HepG2 (cell line): Measurements from ENCODE around the gene TAS1R1. TPM values are rescaled to one million over a fixed set of nuclear protein-coding genes. Genes with fewer than 3 reads are reported as not detected.

ENCODE experiments used
- ATAC-seq: fragments of 200-7000 bp; cut with Tn5 transposase; 3 replicates; pipeline ENCODE4 v1.9.1; 2020; ENCODE audit warnings: mild to moderate bottlenecking, moderate library complexity
- BruUV-seq: library from RNA; stranded (reverse); fragments of 400-500 nt; replicated peaks from 2 replicates; lab custom pipeline; 2021; lab: Mats Ljungman, UMichigan
- CTCF ChIA-PET: fragments of 300-600 bp; formaldehyde crosslinking; extraction: SDS; loops from one replicate; lab custom pipeline; 2021; ENCODE audit warnings: low total read pairs, inconsistent platforms, low intra/inter-chr PET ratio; lab: Yijun Ruan, JAX
- POLR2A ChIA-PET: fragments of 350-600 bp; sonication (Branson Sonifier 250); formaldehyde crosslinking; loops from one replicate; lab custom pipeline; 2020; ENCODE audit warnings: antibody characterized with exemption, inconsistent platforms; lab: Yijun Ruan, JAX
- DNase-seq: peaks from one replicate; pipeline ENCODE4 v3.0.0-alpha.2; 2015; ENCODE audit warnings: low spot score
- FAIRE-seq: peaks from 3 replicates; lab custom pipeline; 2011; peaks lifted over from hg19 to GRCh38; lab: Jason Lieb, UNC
- H2AFZ ChIP-seq: one replicate; pipeline ENCODE4 v1.6.1; 2011; ENCODE audit warnings: low read length, inconsistent platforms
- H3K27ac ChIP-seq: fragments of 300-600 bp; 3 replicates; pipeline ENCODE4 v1.8.0; 2011; ENCODE audit warnings: mixed run types, mild to moderate bottlenecking, mixed read lengths, low read length, inconsistent platforms; ENCODE audit not compliant: insufficient read depth; ENCODE audit errors: extremely low read length
- H3K27me3 ChIP-seq, 2 experiments: fragments of 200-600 bp in 1 of 2; 2 replicates in 1 of 2; 3 replicates in 1 of 2; pipeline versions ENCODE4 v1.6.0 to v1.8.0; 2011; ENCODE audit warnings: low read length in 2 of 2, mild to moderate bottlenecking in 2 of 2, moderate library complexity in 2 of 2, inconsistent platforms in 1 of 2; ENCODE audit not compliant: insufficient read depth in 2 of 2, control insufficient read depth in 1 of 2
- H3K36me3 ChIP-seq, 2 experiments: fragments of 200-600 bp in 1 of 2; replicated peaks in 1 of 2; 2 replicates in 1 of 2; 3 replicates in 1 of 2; pipeline versions ENCODE4 v1.5.1 to v1.8.0; 2011; ENCODE audit warnings: low read length in 2 of 2, inconsistent platforms in 1 of 2; ENCODE audit not compliant: insufficient read depth in 2 of 2, control insufficient read depth in 1 of 2
- H3K4me1 ChIP-seq: 2 replicates; pipeline ENCODE4 v1.5.1; 2012; ENCODE audit warnings: low read length, inconsistent platforms; ENCODE audit not compliant: insufficient read depth
- H3K4me2 ChIP-seq: 2 replicates; pipeline ENCODE4 v1.6.0; 2011; ENCODE audit warnings: low read depth, low read length, inconsistent platforms
- H3K4me3 ChIP-seq, 3 experiments: fragments of 200-600 bp in 1 of 3; sonication (generic), shearing (Covaris generic) in 1 of 3; replicated peaks in 1 of 3; 2 replicates each; pipeline ENCODE4 v1.5.1; 2011 to 2016; ENCODE audit warnings: low read length in 3 of 3, inconsistent platforms in 2 of 3, low read depth in 2 of 3, mild to moderate bottlenecking in 2 of 3, control low read depth in 1 of 3, mixed read lengths in 1 of 3; ENCODE audit not compliant: insufficient read depth in 1 of 3
- H3K79me2 ChIP-seq: one replicate; pipeline ENCODE4 v1.6.1; 2011; ENCODE audit warnings: low read length, inconsistent platforms; ENCODE audit not compliant: insufficient read depth
- H3K9ac ChIP-seq: 2 replicates; pipeline ENCODE4 v1.6.0; 2011; ENCODE audit warnings: mild to moderate bottlenecking, low read depth, low read length, inconsistent platforms; ENCODE audit not compliant: insufficient read depth
- H3K9me3 ChIP-seq: 2 replicates; pipeline ENCODE4 v1.5.1; 2012; ENCODE audit warnings: mild to moderate bottlenecking, low read length
- H4K20me1 ChIP-seq: 2 replicates; pipeline ENCODE4 v1.6.0; 2011; ENCODE audit warnings: inconsistent platforms, mild to moderate bottlenecking, low read length, moderate library complexity; ENCODE audit not compliant: insufficient read depth
- MIXL1 ChIP-seq: IDR thresholded peaks from 2 replicates; pipeline ENCODE4 v1.6.1; 2016
- PBX2 ChIP-seq: IDR thresholded peaks from 2 replicates; pipeline ENCODE4 v1.6.1; 2016; ENCODE audit warnings: control low read depth
- SNAPC4 ChIP-seq: sonication (generic); formaldehyde crosslinking; IDR thresholded peaks from 2 replicates; pipeline ENCODE4 v1.4.0; 2020; ENCODE audit warnings: mild to moderate bottlenecking, missing genetic modification reagents
- SRY ChIP-seq: sonication (generic); formaldehyde crosslinking; IDR thresholded peaks from 2 replicates; pipeline ENCODE4 v1.8.0; 2022; ENCODE audit warnings: mild to moderate bottlenecking, missing genetic modification reagents
- WGBS: methylation state at CpG from one replicate; pipeline ENCODE4 v1.1.6; 2017; ENCODE audit warnings: low lambda C conversion rate; 5-methylcytosine and 5-hydroxymethylcytosine counted together
- in situ Hi-C: cut with HindIII; loops from 2 replicates; pipeline ENCODE4 v1.10.0; 2017; ENCODE audit warnings: low pct_unique_long_range_greater_than_20kb; ENCODE audit not compliant: extremely low pct_ligation_motif_present
- intact Hi-C: fragments of 100-400 bp; cut with micrococcal nuclease; formaldehyde crosslinking; loops from one replicate; pipeline ENCODE4 v1.10.0; 2022; ENCODE audit not compliant: unreplicated experiment
- polyA plus RNA-seq, 8 experiments: library from polyadenylated mRNA; depleted of rRNA in 3 of 8; stranded (reverse) in 7 of 8; unstranded in 1 of 8; fragments of >200 nt; fragmentation: Illumina TruSeq in 4 of 8; extraction: Trizol in 4 of 8; gene quantifications; 2 replicates each; pipeline versions ENCODE4 v1.2.1 to v1.2.3, GENCODE V29; 2011 to 2016; ENCODE audit warnings: low read depth in 4 of 8, missing spikeins in 1 of 8, mixed read lengths in 1 of 8; ENCODE audit not compliant: insufficient read depth in 1 of 8
- total RNA-seq, 5 experiments: library from RNA; depleted of rRNA; stranded (reverse); fragments of >200 nt; fragmentation: Illumina TruSeq; extraction: Trizol; gene quantifications; 2 replicates each; pipeline ENCODE4 v1.2.3, GENCODE V29; 2016; ENCODE audit warnings: low read depth in 1 of 5

The TAS1R1 gene
- total and polyA plus RNA-seq, 2 of the 13 experiments (the other 11 are each of a cell fraction or from before 2014, with no cell fraction given): 1.4 to 1.6 TPM

- Histone ChIP-seq H3K9me3 (no peaks in the 10 kb centered on the region), H3K27me3 (no peaks in the 10 kb centered on the region), H3K4me3 (no peak overlapping the region), H3K36me3 (no peaks in the 10 kb centered on the region), H3K4me1 (peaks cover 18% of the 10 kb centered on the region), H3K9ac (no peak overlapping the region), H4K20me1 (no peaks in the 10 kb centered on the region), H3K79me2 (no peaks in the 10 kb centered on the region), H2AFZ (no peak overlapping the region), H3K27ac (no peak overlapping the region), H3K4me2 (no peak overlapping the region)
- DNase-seq (no peak), FAIRE-seq (no peak), ATAC-seq (no peak)
- BruUV-seq: no TSS peak
- no peak for TF ChIP-seq MIXL1 (CRISPR knock-in tag)
- no peak for TF ChIP-seq PBX2 (CRISPR knock-in tag)
- no peak for TF ChIP-seq SNAPC4 (CRISPR knock-in tag)
- TF ChIP-seq SRY (CRISPR knock-in tag): no peak
- intact Hi-C loops: no loop called here
- WGBS: 19% methylated on average over 8 of the region's 8 CpGs
- CTCF ChIA-PET: no interaction called here
- in situ Hi-C loops: no loop called here
- POLR2A ChIA-PET: no interaction called here
Observed at GRCh38 chr1:6517435-6517851, 37.7 kb upstream of the TAS1R1 start.
